ENCODE data around the gene NUFIP2. TPM values are rescaled to one million over a fixed set of nuclear protein-coding genes. Genes with fewer than 3 reads are reported as not detected.
"Not testable (repeated sequence)": the region's sequence is repeated elsewhere in the genome, so short reads cannot be mapped to it uniquely, and the experiment has no call there.

NUFIP2 gene
- total RNA-seq, 1 experiment from 2014 or later: 93.1 TPM

DNA sequence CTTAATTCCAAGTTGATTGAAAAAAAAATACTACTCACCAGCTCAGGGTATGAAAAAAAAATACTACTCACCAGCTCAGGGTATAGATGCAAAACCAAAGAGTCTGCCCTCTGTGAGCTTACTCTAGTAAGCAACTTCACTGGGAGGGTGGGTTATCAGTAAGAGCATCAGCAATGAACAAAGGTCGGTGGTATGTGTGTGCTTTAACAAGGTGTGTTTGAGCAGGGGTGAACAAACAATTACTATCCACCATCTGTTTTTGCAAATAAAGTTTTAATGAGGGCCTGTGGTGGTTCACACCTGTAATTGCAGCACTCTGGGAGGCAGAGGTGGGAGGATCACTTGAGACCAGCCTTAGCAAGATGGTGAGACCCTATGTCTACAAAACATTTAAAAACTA, 20.0 kb downstream of the NUFIP2 start:
- ChIA-PET POLR2A (interaction anchor here (0.9 kb wide), 1 partner anchor 20 kb away, joined by 4 read pairs; the partner anchor contains the start of gene NUFIP2), CTCF (interaction anchor here (1.3 kb wide), 1 partner anchor 125 kb away, joined by 6 read pairs; no protein-coding TSS in a partner anchor)
- H3K27me3 Mint-ChIP-seq (ENCODE audit: low read depth): no peaks in the 10 kb centered on the region
- TF ChIP-seq ZNF121 (CRISPR knock-in tag; IDR thresholded peaks at IDR 0.05): no peak
- TF ChIP-seq, protein P1, sequence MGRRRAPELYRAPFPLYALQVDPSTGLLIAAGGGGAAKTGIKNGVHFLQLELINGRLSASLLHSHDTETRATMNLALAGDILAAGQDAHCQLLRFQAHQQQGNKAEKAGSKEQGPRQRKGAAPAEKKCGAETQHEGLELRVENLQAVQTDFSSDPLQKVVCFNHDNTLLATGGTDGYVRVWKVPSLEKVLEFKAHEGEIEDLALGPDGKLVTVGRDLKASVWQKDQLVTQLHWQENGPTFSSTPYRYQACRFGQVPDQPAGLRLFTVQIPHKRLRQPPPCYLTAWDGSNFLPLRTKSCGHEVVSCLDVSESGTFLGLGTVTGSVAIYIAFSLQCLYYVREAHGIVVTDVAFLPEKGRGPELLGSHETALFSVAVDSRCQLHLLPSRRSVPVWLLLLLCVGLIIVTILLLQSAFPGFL (CRISPR knock-in tag; IDR thresholded peaks at IDR 0.05; ENCODE audit: borderline replicate concordance): no peak
- no peak for TF ChIP-seq GABPB1 (CRISPR knock-in tag; IDR thresholded peaks at IDR 0.05)
- TF ChIP-seq, protein P2, sequence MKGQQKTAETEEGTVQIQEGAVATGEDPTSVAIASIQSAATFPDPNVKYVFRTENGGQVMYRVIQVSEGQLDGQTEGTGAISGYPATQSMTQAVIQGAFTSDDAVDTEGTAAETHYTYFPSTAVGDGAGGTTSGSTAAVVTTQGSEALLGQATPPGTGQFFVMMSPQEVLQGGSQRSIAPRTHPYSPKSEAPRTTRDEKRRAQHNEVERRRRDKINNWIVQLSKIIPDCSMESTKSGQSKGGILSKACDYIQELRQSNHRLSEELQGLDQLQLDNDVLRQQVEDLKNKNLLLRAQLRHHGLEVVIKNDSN (CRISPR knock-in tag; IDR thresholded peaks at IDR 0.05): no peak
- DNase-seq (ENCODE audit: low spot score) (no peak), ATAC-seq (no peak)
- peak overlapping the region; percentile 81 for H3K27ac Mint-ChIP-seq
- H3K4me3 Mint-ChIP-seq: no peak overlapping the region
- peaks cover 38% of the 10 kb centered on the region for H3K4me1 Mint-ChIP-seq
- H3K36me3 Mint-ChIP-seq: peaks cover 40% of the 10 kb centered on the region
- H3K9me3 Mint-ChIP-seq: no peaks in the 10 kb centered on the region

DNA sequence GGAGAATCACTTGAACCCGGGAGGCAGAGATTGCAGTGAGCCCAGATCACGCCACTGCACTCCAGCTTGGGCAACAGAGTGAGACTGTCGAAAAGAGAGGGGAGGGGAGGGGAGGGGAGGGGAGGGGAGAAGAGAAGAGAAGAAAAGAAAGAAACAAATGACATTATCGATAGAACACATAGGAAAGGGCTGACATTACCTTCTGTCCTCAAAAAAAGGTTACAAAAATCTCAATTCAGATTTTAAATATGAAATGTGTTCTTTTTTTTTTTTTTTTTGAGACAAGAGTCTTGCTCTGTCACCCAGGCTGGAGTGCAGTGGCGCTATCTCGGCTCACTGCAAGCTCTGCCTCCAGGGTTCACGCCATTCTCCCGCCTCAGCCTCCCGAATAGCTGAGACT, 22.0 kb downstream of the NUFIP2 start:
- CTCF ChIA-PET; DNase-seq (ENCODE audit: low spot score); ATAC-seq; H3K9me3 Mint-ChIP-seq; H3K27me3 Mint-ChIP-seq (ENCODE audit: low read depth); H3K4me3 Mint-ChIP-seq: not testable (repeated sequence)
- Mint-ChIP-seq H3K4me1 (peaks cover 24% of the 10 kb centered on the region), H3K27ac (peak overlapping the region; percentile 45; the same call in 1 of the 2 replicates), H3K36me3 (peaks cover 39% of the 10 kb centered on the region)
- POLR2A ChIA-PET: interaction anchor here (0.7 to 0.8 kb wide), 2 partner anchors 68 to 304 kb away, joined by 5 read pairs; no protein-coding TSS in a partner anchor

DNA sequence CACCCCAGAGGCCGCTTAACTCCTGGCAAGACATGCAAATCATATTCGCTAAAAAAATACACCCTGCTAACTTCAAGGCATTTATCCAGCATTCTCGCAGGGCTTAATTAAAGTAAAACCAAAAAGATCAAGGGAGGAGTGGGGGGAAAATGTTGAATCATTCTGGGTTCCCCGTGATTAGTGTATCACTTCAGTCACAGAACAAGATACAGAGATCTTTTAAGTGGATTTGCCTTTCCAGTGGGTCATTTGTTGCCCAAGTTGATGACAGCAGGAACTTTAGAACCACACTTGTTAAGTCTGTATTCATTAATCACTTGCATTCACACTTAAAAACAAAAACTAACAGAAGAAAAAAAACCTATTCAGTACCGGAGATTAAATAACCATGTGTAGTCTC, 30.0 kb downstream of the NUFIP2 start:
- ATAC-seq: no peak
- peaks cover 67% of the 10 kb centered on the region for H3K36me3 Mint-ChIP-seq
- ChIA-PET CTCF (interaction anchor here (1.5 kb wide), 1 partner anchor 115 kb away, joined by 6 read pairs; no protein-coding TSS in a partner anchor), POLR2A (no interaction called here)
- H3K4me1 Mint-ChIP-seq: peaks cover 7% of the 10 kb centered on the region; the same call in 1 of the 2 replicates
- no peak overlapping the region for H3K27ac Mint-ChIP-seq
- DNase-seq (ENCODE audit: low spot score): no peak
- no peaks in the 10 kb centered on the region for H3K9me3 Mint-ChIP-seq
- TF ChIP-seq, protein P3, sequence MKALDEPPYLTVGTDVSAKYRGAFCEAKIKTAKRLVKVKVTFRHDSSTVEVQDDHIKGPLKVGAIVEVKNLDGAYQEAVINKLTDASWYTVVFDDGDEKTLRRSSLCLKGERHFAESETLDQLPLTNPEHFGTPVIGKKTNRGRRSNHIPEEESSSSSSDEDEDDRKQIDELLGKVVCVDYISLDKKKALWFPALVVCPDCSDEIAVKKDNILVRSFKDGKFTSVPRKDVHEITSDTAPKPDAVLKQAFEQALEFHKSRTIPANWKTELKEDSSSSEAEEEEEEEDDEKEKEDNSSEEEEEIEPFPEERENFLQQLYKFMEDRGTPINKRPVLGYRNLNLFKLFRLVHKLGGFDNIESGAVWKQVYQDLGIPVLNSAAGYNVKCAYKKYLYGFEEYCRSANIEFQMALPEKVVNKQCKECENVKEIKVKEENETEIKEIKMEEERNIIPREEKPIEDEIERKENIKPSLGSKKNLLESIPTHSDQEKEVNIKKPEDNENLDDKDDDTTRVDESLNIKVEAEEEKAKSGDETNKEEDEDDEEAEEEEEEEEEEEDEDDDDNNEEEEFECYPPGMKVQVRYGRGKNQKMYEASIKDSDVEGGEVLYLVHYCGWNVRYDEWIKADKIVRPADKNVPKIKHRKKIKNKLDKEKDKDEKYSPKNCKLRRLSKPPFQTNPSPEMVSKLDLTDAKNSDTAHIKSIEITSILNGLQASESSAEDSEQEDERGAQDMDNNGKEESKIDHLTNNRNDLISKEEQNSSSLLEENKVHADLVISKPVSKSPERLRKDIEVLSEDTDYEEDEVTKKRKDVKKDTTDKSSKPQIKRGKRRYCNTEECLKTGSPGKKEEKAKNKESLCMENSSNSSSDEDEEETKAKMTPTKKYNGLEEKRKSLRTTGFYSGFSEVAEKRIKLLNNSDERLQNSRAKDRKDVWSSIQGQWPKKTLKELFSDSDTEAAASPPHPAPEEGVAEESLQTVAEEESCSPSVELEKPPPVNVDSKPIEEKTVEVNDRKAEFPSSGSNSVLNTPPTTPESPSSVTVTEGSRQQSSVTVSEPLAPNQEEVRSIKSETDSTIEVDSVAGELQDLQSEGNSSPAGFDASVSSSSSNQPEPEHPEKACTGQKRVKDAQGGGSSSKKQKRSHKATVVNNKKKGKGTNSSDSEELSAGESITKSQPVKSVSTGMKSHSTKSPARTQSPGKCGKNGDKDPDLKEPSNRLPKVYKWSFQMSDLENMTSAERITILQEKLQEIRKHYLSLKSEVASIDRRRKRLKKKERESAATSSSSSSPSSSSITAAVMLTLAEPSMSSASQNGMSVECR (CRISPR knock-in tag; IDR thresholded peaks at IDR 0.05; ENCODE audit: borderline replicate concordance): no peak
- no peak overlapping the region for H3K4me3 Mint-ChIP-seq
- no peaks in the 10 kb centered on the region for H3K27me3 Mint-ChIP-seq (ENCODE audit: low read depth)

DNA sequence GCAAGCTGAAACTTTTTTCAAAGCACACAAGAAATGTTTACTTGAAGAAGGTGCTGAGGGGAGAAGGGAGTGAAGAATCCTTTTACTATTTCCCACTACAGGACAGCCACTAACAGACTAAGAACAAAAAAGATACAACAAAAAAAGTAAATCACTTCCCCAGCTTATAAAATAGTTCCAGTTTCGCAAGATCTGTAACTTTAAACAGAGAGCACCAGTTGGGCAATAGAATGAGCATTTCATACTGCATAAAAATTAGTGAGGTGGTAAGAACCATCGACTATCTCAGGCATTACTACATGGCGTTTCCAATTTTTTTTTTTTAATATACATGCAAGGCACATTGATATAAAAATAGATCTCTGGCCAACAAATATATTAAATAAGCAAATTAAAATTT, 36.2 kb downstream of the NUFIP2 start:
- Mint-ChIP-seq H3K4me1 (peaks cover 7% of the 10 kb centered on the region; the same call in 1 of the 2 replicates), H3K27ac (peak overlapping the region; percentile 54; the same call in 1 of the 2 replicates), H3K4me3 (no peak overlapping the region), H3K36me3 (peaks cover 32% of the 10 kb centered on the region), H3K27me3 (ENCODE audit: low read depth) (no peaks in the 10 kb centered on the region), H3K9me3 (no peaks in the 10 kb centered on the region)
- TF ChIP-seq RORB (CRISPR knock-in tag; IDR thresholded peaks at IDR 0.05) (no peak), SMAD4 (CRISPR knock-in tag; IDR thresholded peaks at IDR 0.05) (no peak), SOX15 (CRISPR knock-in tag; IDR thresholded peaks at IDR 0.05) (no peak), ATF1 (CRISPR knock-in tag; IDR thresholded peaks at IDR 0.05) (no peak), ZNF671 (CRISPR knock-in tag; IDR thresholded peaks at IDR 0.05) (no peak), NFATC4 (CRISPR knock-in tag; IDR thresholded peaks at IDR 0.05) (no peak)
- TF ChIP-seq, protein P3 (CRISPR knock-in tag; IDR thresholded peaks at IDR 0.05; ENCODE audit: borderline replicate concordance): no peak
- TF ChIP-seq, protein P4, sequence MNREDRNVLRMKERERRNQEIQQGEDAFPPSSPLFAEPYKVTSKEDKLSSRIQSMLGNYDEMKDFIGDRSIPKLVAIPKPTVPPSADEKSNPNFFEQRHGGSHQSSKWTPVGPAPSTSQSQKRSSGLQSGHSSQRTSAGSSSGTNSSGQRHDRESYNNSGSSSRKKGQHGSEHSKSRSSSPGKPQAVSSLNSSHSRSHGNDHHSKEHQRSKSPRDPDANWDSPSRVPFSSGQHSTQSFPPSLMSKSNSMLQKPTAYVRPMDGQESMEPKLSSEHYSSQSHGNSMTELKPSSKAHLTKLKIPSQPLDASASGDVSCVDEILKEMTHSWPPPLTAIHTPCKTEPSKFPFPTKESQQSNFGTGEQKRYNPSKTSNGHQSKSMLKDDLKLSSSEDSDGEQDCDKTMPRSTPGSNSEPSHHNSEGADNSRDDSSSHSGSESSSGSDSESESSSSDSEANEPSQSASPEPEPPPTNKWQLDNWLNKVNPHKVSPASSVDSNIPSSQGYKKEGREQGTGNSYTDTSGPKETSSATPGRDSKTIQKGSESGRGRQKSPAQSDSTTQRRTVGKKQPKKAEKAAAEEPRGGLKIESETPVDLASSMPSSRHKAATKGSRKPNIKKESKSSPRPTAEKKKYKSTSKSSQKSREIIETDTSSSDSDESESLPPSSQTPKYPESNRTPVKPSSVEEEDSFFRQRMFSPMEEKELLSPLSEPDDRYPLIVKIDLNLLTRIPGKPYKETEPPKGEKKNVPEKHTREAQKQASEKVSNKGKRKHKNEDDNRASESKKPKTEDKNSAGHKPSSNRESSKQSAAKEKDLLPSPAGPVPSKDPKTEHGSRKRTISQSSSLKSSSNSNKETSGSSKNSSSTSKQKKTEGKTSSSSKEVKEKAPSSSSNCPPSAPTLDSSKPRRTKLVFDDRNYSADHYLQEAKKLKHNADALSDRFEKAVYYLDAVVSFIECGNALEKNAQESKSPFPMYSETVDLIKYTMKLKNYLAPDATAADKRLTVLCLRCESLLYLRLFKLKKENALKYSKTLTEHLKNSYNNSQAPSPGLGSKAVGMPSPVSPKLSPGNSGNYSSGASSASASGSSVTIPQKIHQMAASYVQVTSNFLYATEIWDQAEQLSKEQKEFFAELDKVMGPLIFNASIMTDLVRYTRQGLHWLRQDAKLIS (CRISPR knock-in tag; IDR thresholded peaks at IDR 0.05; ENCODE audit: borderline replicate concordance): no peak
- POLR2A ChIA-PET: no interaction called here
- ATAC-seq (no peak), DNase-seq (ENCODE audit: low spot score) (no peak)
- CTCF ChIA-PET: interaction anchor here (1.0 to 3.3 kb wide), 6 partner anchors 14 to 141 kb away, joined by 3 to 14 read pairs (median 4); no protein-coding TSS in a partner anchor

All from WTC11 (cell line).